ENCODE results near the gene TBC1D22B.
A peak's percentile ranks its signal among the peaks of the same experiment; 100 is the strongest.

TBC1D22B gene

DNA sequence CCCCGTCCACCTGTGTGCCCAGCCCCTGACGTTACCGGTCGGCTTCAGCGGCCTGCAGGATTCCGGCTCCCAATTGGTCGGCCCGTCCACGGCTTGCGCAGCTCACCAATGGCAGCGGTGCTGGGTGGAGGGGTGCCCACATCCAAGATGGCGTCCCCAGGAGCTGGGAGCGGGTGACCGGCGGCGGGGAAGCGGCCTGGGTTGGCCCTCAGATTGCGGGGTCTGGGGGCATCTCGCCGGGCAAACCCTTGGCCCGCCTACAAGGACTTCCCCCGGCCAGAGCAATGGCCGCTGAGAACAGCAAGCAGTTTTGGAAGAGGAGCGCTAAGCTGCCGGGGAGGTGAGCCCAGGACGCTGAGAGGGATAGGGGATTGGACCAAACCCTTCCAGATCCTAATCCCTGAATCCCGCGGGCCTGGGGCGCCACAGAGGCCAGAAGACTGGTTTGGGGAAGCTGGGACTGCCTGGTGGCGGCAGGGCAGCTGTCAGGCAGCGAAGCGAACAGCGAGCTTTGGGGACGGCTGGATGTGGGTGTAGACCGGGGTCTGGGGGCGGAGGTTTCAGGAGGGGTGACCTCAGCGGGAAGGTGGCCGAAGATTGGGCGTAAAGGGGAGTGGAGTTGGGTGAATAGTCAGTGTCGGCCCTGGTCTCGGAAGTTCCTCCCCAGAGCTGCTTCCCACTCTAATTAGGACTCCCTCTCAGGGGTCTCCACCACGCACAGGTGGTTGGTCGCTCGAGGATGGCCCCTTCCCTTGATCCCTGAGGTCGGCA is at the start of gene TBC1D22B, which contains the start of gene TMEM217:
TBC1D22B (plus strand) TSS at position 139 of the 771 bp plus-strand sequence; CDS start at position 285, 146 bp downstream.
TMEM217 (minus strand) TSS at position 511 of the 771 bp plus-strand sequence. CDS start 39,114 bp downstream, outside the sequence.
- DNase-seq = peak; percentile 72

- peak; percentile 9 for DNase-seq
These were observed 49.6 kb upstream of the TBC1D22B start for GRCh38 chr6:37207903-37208456.

DNA sequence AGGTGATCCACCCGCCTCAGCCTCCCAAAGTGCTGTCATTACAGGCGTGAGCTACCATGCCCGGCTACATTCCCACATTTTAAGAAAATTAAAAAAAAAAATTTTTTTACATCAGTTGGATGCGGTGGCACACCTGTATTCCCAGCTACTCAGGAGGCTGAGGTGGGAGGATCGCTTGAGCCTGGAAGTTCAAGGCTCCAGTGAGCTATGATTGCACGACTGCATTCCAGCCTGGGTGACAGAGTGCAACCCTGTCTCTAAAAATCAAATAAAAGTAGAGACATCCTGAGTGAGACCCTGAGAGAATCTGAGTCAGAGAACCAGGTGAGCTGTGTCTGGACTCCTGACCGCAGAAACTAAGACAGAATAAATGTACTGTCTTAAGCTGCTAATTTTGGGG is 48.8 kb upstream of the TBC1D22B start:
- no peak for DNase-seq

DNA sequence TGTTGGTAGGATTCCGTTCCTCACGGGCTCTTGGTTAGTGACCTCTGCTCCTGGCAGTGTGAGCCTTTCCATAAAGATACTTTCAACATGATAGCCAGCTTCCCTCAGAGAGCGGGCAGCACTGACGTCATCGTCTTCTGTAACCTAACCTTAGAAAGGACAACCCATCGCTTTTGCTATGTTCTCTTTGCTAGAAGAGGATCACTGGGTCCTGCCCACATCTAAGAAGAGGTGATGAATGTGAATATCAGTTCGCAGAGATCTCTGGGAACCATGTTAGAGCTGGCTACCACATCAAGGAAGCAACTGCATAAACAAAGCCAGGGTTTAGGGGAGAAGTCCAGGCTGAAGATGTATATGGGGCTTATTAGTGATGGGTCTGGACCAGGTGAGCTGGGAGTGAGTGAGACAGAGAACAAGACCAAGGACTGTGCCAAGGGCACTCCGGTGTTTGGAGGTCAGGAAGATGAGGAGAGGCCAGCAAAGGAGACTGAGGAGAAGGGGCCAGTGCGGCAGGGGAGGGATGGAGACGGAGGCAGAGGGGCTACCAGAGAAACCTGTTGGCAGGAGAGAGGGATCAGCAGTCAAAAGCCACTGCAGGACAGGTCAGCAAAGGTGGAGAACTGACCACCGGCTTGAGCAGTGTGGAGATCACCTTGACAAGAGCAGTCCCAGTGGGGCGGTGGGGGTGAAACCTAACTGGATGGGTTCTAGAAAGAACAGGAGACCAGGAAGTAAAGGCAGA is 47.9 kb upstream of the TBC1D22B start:
- DNase-seq = no peak

DNA sequence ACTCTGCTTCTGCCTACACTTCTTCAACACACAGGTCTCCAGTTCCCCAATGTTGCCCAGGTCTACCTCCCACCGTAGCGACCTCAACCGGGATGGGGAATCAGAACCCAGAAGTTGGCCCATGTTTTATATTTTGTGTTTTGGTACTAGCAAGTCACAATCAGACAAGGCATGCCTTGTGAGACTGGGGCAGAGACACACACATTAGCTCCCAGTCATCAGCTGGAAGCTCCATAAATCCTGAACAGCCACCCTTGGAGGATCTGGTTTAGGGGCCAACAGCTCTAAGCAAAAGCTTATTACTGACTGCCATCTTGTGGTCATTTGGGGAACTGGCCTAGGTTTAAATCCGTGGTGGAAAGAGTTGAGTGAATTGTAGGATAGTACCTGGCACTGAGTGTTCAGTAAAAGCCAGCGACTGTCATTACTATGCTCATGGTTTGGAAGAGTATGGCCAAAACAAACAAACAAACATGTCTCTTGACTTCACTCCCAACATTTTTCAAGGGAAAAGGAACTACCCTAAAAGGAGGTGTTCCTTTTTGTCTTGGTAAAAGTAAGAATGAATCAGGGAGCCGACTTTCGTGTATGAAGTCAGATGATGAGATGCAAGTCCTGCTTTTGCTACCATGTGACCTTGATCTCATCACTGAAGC is 47.1 kb upstream of the TBC1D22B start:
- peak; percentile 53 for DNase-seq

GRCh38 chr6:37212268-37212667 is 45.3 kb upstream of the TBC1D22B start:
- DNase-seq = no peak

- DNase-seq = no peak
These were observed 39.5 kb upstream of the TBC1D22B start for GRCh38 chr6:37218061-37218460.

GRCh38 chr6:37218511-37218910 is 39.1 kb upstream of the TBC1D22B start:
- DNase-seq = no peak

DNA sequence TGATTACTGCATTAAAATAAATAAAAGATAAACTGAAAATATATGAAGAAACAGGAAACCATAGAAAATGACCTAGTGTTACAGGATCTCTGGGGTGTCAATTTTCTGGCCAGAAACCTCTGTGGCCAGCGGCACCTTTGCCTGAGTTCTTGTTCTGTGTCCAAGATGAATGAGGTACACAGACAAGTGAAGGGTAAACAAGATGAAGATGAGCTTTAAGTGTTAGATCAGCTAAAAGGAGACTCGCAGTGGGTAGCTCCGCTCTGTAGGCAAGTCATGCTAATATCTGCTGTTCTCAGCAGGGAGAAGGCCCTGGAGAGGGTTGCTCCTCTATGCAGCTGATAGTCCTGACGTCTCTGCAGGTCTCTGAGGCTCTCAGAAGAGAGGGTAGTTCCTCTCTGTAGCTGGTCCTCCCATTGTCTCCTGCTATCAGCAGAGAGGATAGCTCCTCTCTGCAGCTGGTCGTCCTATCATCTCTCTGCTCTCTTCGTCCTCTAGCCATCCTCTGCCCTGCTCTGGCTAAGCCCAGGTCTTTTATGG is 35.9 kb upstream of the TBC1D22B start:
- no peak for DNase-seq

DNA sequence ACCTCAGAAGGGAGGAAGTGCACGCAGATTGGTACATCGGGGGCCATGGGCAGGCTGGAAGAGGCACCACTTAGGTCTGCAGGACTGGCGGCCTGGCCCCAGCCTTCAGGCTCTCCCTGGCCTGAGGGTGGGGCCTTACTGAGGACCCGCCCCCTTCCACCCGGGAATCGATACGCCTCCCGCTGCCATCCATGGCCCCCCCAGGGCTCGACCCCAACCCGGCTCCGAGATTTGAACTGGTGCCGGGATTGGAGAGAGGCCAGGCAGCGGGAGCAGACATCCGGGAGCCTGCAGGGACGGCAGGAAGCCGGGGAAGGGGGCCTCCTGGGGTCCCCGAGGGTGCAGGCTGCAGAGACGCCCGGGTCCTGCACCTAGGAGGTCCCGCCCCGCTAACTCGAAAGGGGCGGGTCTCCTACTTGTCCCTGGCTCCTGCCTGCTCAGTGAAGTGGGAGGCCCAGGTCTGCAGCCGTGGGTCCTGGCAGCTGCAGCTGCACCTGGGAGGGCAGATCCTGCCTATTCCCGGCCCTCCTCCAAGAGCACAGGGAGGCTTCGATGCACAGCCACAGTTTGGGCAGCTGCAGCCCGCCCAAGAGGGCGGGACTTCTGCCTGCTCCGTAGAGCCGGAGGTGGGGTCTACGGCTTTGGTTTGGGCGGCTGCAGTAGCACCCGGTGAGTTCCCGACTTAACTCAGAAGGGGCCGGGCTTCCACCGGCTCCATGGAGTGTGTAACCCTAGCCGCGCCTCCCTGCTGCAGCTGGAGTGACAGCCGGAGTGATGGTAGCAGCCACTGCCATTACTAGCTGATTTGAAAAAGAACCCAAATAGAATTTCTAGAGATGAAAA is 35.2 kb upstream of the TBC1D22B start:
- no peak for DNase-seq

- DNase-seq = no peak
These were observed 34.6 kb upstream of the TBC1D22B start for GRCh38 chr6:37222992-37223391.

DNA sequence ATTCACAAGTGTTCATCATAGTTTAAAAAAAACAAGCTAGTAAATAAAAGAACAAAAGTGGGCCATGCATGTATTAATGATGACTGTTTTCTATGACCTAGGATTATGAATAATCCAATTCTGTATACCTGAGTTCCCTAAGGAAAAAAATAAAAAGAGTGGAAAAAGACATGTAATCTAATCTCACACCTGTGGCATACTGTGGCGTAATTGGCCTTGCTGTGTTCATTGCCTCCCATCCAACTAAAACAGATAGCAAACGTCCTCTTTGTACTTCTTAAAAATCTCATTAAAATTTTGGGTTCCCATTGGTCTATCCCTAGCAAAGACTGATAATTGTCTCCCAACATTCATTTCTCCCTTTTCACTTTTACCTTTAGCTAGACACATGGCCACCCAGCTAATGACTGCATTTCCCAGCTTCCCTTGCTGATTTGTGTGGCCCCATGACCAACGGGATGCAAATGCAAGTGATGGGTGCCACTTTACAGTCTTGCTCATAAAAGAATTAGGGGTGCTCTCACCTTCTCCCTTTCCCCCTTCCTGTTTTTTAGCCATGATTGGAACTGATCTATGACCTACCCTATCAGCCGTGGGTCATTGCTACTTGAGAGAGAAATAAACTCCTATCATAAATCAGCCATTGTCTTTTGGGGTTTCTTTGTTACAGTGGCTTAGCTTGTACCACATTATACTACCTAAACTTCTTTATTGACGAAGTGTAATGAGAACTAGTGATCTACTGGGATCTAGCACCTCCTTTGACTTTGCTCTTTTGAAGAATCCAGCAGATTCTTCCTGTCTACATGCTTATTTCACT is 32.0 kb upstream of the TBC1D22B start:
- no peak for DNase-seq

DNA sequence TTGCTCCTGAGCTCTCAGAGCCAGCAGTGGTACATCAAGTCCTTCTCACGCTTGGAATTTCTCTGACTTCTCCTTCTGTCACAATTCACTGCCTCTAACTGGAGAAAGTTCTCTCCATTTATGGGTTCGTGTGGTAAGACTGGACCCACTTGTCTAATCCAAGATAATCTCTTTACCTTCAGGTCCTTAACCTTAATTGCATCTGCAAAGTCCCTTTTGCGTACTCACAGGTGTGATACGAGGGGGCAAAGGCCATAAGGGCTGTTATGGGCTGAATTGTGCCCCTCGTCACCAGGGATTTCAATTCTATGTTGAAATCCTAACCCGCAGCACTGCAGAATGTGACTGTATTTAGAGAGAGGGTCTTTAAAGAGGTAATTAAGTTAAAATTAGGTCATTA is 27.5 kb upstream of the TBC1D22B start:
- no peak for DNase-seq

DNA sequence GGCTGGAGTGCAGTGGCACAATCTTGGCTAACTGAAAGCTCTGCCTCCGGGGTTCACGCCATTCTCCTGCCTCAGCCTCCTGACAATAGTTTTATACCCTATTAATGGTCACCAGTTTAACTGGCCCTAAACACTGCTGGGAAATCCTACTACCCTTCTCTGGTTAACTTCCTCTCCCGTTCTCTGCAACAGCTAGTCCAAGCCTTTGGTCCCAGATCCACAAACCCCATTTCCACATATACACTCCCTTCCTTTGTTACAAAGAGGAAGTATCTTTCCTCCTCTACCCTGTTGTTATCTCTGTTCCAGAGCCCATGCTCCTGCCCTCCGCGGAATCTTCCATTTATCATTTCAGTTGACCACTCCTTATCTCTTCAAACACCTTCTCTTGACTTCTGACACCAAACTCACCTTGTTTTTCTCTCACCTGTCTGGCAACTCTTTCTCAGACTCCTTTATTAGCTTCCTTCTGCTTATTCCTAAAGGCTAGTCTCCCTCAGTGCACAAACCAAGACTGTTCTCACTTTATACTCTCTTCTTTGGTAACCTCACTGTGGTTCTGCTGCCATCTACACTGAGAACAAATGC is 25.0 kb upstream of the TBC1D22B start:
- DNase-seq = no peak

GRCh38 chr6:37233541-37233940 is 24.0 kb upstream of the TBC1D22B start:
- no peak for DNase-seq

GRCh38 chr6:37236921-37237320 is 20.7 kb upstream of the TBC1D22B start:
- no peak for DNase-seq

DNA sequence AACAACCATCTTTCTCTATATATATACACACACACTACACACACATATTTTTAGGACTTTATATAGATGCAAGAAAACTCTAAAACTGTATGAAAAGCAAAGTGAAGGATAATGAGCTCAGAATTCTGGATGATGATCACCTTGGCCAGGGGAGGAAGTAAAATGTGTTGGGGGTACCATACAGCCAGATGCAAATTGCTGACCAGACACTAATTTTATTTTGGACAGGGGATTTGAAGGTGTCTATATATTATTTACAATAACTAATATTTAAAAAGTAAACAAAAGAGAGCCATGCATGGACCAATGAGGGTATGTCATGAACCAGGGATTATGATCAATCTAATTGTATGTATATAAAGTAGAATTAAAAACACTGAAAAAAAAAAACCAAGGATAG is 19.8 kb upstream of the TBC1D22B start:
- DNase-seq = no peak

DNA sequence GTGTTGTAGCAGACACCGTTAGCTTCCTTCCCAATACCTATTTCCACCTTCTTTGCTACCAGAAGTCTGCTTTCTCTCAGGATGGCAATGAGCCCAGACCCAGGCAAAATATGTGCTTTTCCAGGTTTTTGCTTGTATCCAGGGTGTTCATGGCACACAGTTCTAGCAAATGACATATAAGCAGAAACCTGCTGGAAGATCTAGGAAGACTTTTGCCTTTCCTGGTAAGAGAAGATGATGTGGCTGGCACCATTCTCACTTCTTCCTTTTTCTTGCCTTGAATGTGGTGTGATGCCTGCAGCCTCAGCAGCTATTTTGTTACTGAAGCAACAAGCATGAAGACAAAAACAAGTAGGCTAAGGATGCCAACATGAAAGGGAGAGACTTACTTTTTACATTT is 19.2 kb upstream of the TBC1D22B start:
- no peak for DNase-seq

DNA sequence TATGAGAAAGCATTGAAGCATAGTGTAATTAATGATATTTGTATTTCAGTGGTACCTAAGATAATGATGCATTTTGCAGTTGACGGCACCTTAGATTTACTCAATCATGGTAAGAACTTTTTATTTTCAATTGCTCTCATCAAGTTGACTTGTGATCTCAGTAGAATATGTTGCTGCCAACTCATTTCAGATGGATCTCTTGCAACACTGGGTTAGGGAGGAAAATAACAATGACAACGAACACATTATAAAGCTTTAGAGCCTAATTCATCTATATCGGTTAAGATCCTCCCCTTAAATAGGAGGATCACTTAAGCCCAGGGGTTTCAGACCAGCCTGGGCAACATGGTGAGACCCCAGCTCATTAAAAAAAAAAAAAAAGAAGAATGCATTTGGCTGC is 18.0 kb upstream of the TBC1D22B start:
- DNase-seq = no peak

- peak; percentile 88 for DNase-seq
These were observed 17.4 kb upstream of the TBC1D22B start for GRCh38 chr6:37239950-37240713.
